Transverse colon (tissue), 4 donors: ENCODE data around the gene USP1. TPM values are rescaled to one million over a fixed set of nuclear protein-coding genes. Genes with fewer than 3 reads are reported as not detected.
A peak's percentile ranks its signal among the peaks of the same experiment; 100 is the strongest.

Experiments used
- DNase-seq: peaks from one replicate; pipeline ENCODE4 v3.0.0-alpha.2; 2019
- H3K27ac ChIP-seq, 4 donors: fragments of 200-600 bp; sonication (generic); 2 replicates each; pipeline ENCODE4 v1.5.1; 2016 to 2018; ENCODE audit warnings: inconsistent platforms in 4 of 4
- H3K27me3 ChIP-seq: fragments of 200-600 bp; sonication (generic); 2 replicates; pipeline ENCODE4 v1.5.1; 2017; ENCODE audit warnings: inconsistent platforms
- H3K36me3 ChIP-seq, 4 donors: fragments of 200-600 bp; sonication (generic); 2 replicates each; pipeline ENCODE4 v1.5.1; 2017 to 2019; ENCODE audit warnings: inconsistent platforms in 4 of 4
- H3K4me1 ChIP-seq, 4 donors: fragments of 200-600 bp; sonication (generic); 2 replicates each; pipeline ENCODE4 v1.5.1; 2017 to 2020; ENCODE audit warnings: inconsistent platforms in 4 of 4
- H3K4me3 ChIP-seq, 4 donors: fragments of 200-600 bp; sonication (generic); 1 replicate in 1 of 4; 2 replicates in 3 of 4; pipeline versions ENCODE4 v1.5.1 to v1.6.1; 2017 to 2019; ENCODE audit warnings: inconsistent platforms in 4 of 4
- H3K9me3 ChIP-seq, 2 donors: fragments of 200-600 bp; sonication (generic); 2 replicates each; pipeline ENCODE4 v1.5.1; 2017 to 2019; ENCODE audit warnings: inconsistent platforms in 2 of 2
- EP300 ChIP-seq: sonication (generic); formaldehyde crosslinking; IDR thresholded peaks from one replicate; pipeline ENCODE4 v1.6.1; 2017; ENCODE audit warnings: antibody characterized with exemption, low read depth
- POLR2A ChIP-seq: fragments of 450-650 bp; IDR thresholded peaks from one replicate; pipeline ENCODE4 v1.6.1; 2016; ENCODE audit warnings: antibody characterized with exemption, mild to moderate bottlenecking, moderate library complexity
- POLR2AphosphoS5 ChIP-seq, 3 donors: sonication (generic); formaldehyde crosslinking; IDR thresholded peaks; one replicate each; pipeline ENCODE4 v1.6.1; 2016; ENCODE audit warnings: antibody characterized with exemption in 3 of 3
- WGBS, 2 donors: methylation state at CpG; one replicate each; pipeline ENCODE4 v1.1.5; 2018; ENCODE audit warnings: low coverage in 1 of 2; 5-methylcytosine and 5-hydroxymethylcytosine counted together
- in situ Hi-C, 4 donors: fragments of 200-750 bp; cut with MboI; loops; one replicate each; pipeline versions ENCODE4 v1.15.0 to v1.15.1; 2017; ENCODE audit warnings: low sequenced_read_pairs in 3 of 4, low pct_ligation_motif_present in 1 of 4, low pct_unique_long_range_greater_than_20kb in 1 of 4
- intact Hi-C: fragments of 100-400 bp; cut with DNase I; formaldehyde crosslinking; loops from one replicate; pipeline ENCODE4 v1.15.1; 2023; ENCODE audit warnings: low total_unique reads
- total RNA-seq, 4 donors: library from RNA; depleted of rRNA; stranded (reverse); fragments of >200 nt; gene quantifications; one replicate each; pipeline ENCODE4 v1.1.0, GENCODE V29; 2016
- TF ChIP-seq, protein P1 (sequence below), 5 experiments: fragments of 200-600 bp in 3 of 5; fragments of 450-650 bp in 2 of 5; sonication (generic) in 3 of 5; IDR thresholded peaks; 1 replicate in 2 of 5; 2 replicates in 3 of 5; pipeline ENCODE4 v1.5.1; 2016 to 2017; ENCODE audit warnings: antibody characterized with exemption in 5 of 5, inconsistent platforms in 3 of 5, mild to moderate bottlenecking in 2 of 5, moderate library complexity in 1 of 5

The USP1 gene, protein sequence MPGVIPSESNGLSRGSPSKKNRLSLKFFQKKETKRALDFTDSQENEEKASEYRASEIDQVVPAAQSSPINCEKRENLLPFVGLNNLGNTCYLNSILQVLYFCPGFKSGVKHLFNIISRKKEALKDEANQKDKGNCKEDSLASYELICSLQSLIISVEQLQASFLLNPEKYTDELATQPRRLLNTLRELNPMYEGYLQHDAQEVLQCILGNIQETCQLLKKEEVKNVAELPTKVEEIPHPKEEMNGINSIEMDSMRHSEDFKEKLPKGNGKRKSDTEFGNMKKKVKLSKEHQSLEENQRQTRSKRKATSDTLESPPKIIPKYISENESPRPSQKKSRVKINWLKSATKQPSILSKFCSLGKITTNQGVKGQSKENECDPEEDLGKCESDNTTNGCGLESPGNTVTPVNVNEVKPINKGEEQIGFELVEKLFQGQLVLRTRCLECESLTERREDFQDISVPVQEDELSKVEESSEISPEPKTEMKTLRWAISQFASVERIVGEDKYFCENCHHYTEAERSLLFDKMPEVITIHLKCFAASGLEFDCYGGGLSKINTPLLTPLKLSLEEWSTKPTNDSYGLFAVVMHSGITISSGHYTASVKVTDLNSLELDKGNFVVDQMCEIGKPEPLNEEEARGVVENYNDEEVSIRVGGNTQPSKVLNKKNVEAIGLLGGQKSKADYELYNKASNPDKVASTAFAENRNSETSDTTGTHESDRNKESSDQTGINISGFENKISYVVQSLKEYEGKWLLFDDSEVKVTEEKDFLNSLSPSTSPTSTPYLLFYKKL
- 10 to 100 TPM in 3 of 4 donors, 1 to 10 TPM in 1; 6.0 to 26.7 (median 25.0) TPM for total RNA-seq

DNA sequence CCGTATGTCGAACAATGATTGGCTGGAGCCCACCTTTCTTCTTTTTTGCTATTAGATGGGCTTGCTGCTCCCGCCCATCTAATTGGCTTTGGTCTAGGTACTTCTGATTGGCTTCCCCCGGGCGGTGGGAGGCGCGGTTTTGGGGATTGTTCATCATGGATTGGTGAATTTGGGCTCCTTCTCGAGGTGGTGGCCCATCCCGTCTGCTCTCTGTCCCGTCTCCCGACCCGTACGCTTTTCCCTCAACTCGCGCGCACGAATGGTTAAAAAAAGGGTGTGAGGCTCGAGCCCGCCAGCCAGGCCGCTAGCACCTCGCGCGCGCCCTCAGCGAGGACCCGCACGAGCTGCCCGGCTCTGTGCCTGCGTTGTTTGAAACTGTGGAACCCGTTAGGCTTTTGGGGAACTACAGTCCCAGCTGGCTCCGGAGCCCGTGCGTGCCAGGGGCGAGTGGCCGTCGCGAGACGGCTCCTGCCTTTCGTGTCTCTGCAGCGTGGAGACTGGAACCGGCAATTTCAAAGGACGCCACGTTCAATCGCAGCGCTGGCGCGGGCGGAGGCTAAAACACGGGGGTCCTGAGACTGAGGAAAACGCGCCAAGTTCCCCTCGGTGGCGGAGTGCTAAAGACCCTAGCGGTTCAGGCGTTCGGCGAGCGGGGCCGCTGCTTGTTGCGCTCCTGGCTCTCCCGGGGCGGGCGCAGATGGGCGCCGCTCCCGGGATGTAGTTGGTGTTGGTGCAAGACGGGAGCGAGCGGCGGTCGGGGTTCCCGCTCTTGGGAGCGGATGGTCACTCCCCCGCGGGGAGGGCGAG lies at the start of gene USP1:
TSS of gene USP1 (plus strand) at position 584 of the 807 bp plus-strand sequence. CDS start 2,819 bp downstream, outside the sequence.
- intact Hi-C loops: no loop called here
- no peaks in the 10 kb centered on the region for H3K9me3 ChIP-seq
- 0% methylated on average over 49 of the region's 76 CpGs; no CpG with 5 or more reads in 1 of the 2 donors for whole genome bisulfite sequencing, 2 donors
- H3K4me3 ChIP-seq: peak within 1 kb of the TSS; percentile 69 to 99 (median 84)
- H3K27me3 ChIP-seq: no peaks in the 10 kb centered on the region
- DNase-seq: peak; percentile 97
- in situ Hi-C loops: no loop called here
- TF ChIP-seq, protein P1, sequence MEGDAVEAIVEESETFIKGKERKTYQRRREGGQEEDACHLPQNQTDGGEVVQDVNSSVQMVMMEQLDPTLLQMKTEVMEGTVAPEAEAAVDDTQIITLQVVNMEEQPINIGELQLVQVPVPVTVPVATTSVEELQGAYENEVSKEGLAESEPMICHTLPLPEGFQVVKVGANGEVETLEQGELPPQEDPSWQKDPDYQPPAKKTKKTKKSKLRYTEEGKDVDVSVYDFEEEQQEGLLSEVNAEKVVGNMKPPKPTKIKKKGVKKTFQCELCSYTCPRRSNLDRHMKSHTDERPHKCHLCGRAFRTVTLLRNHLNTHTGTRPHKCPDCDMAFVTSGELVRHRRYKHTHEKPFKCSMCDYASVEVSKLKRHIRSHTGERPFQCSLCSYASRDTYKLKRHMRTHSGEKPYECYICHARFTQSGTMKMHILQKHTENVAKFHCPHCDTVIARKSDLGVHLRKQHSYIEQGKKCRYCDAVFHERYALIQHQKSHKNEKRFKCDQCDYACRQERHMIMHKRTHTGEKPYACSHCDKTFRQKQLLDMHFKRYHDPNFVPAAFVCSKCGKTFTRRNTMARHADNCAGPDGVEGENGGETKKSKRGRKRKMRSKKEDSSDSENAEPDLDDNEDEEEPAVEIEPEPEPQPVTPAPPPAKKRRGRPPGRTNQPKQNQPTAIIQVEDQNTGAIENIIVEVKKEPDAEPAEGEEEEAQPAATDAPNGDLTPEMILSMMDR (IDR thresholded peaks at IDR 0.05): peak in 1 of 5 experiments; percentile 32
- TF ChIP-seq POLR2AphosphoS5 (IDR thresholded peaks at IDR 0.05) (peak; percentile 5 to 61 (median 48)), POLR2A (peak; percentile 52), EP300 (peak; percentile 15)
- peaks cover 19 to 33% (median 28%) of the 10 kb centered on the region in 4 donors for H3K4me1 ChIP-seq
- peak within 1 kb of the TSS; percentile 94 to 100 (median 96) for H3K27ac ChIP-seq
- H3K36me3 ChIP-seq: peaks cover 0 to 2% (median 0%) of the 10 kb centered on the region in 4 donors

DNA sequence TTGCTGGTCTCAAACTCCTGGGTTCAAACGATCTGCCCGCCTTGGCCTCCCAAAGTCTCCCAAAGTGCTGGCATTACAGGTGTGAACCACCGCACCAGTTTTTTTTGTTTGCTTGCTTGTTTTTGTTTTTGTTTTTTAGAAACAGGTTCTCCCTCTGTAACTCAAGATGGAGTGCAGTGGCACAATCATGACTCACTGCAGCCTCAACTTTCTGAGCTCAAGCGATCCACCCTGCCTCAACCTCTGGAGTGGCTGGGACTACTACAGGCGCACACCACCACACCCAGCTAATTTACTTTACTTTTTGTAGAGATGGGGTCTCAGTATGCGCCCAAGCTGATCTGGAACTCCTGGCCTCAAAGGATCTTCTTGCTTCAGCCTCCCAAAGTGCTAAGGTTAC lies 47.3 kb upstream of the USP1 start:
- H3K4me3 ChIP-seq: no peak overlapping the region
- no peak for TF ChIP-seq EP300
- TF ChIP-seq POLR2AphosphoS5 (IDR thresholded peaks at IDR 0.05): no peak
- TF ChIP-seq POLR2A: no peak
- TF ChIP-seq, protein P1 (IDR thresholded peaks at IDR 0.05): no peak
- H3K9me3 ChIP-seq: no peaks in the 10 kb centered on the region
- H3K27me3 ChIP-seq: no peaks in the 10 kb centered on the region
- no peaks in the 10 kb centered on the region for H3K36me3 ChIP-seq
- in situ Hi-C loops (no loop called here), intact Hi-C loops (no loop called here)
- no peak for DNase-seq
- H3K4me1 ChIP-seq: peaks cover 0 to 5% (median 0%) of the 10 kb centered on the region in 4 donors
- H3K27ac ChIP-seq: no peak overlapping the region
- WGBS, 2 donors: 93 to 95% methylated on average over 3 to 6 of the region's 6 CpGs

DNA sequence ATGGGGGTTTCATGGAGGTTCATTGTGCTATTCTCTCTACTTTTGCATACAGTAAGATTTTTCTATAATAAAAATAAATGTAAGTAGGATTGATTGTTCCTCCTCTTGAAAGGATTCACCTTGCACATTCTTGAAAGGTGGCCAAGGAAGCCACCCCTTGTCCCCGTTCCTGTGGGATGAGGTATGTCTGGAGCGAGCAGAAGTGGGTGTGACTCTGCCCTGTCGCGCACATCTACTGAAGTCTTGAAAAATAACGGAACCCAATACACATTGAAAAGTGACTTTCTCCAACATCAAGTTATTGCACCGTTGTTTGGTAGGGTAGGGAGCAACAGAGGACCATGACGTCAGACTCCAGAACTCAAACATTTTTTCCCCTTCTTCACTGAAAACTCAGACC lies 46.8 kb upstream of the USP1 start:
- 40 to 89% methylated on average over 1 to 7 of the region's 7 CpGs for whole genome bisulfite sequencing, 2 donors
- DNase-seq: no peak
- in situ Hi-C loops (no loop called here), intact Hi-C loops (no loop called here)
- H3K36me3 ChIP-seq: no peaks in the 10 kb centered on the region
- peaks cover 0 to under 1% (median 0%) of the 10 kb centered on the region in 4 donors for H3K4me1 ChIP-seq
- no peak overlapping the region for H3K4me3 ChIP-seq
- no peaks in the 10 kb centered on the region for H3K9me3 ChIP-seq
- H3K27me3 ChIP-seq: no peaks in the 10 kb centered on the region
- TF ChIP-seq POLR2AphosphoS5 (IDR thresholded peaks at IDR 0.05) (no peak), POLR2A (no peak), EP300 (no peak)
- TF ChIP-seq, protein P1 (IDR thresholded peaks at IDR 0.05): no peak
- H3K27ac ChIP-seq: no peak overlapping the region
